ENCODE measurements around the gene KIF12.

- TF ChIP-seq POLR2A (IDR thresholded peaks at IDR 0.05; ENCODE audit: low read length) (no peak), GATA1 (IDR thresholded peaks at IDR 0.05; ENCODE audit: low read depth, low read length) (no peak)
Measured at GRCh38 chr9:114139071-114139470, 40.0 kb upstream of the KIF12 start.

Data from erythroblast (primary cell).